GM19395 (cell line): ENCODE data around the gene CLSTN2.

ENCODE experiments used
- ATAC-seq: cut with Tn5 transposase; IDR thresholded peaks from one replicate; pipeline ENCODE4 v1.9.1; 2021; ENCODE audit warnings: mild to moderate bottlenecking, moderate library complexity; ENCODE audit not compliant: unreplicated experiment

CLSTN2 gene

DNA sequence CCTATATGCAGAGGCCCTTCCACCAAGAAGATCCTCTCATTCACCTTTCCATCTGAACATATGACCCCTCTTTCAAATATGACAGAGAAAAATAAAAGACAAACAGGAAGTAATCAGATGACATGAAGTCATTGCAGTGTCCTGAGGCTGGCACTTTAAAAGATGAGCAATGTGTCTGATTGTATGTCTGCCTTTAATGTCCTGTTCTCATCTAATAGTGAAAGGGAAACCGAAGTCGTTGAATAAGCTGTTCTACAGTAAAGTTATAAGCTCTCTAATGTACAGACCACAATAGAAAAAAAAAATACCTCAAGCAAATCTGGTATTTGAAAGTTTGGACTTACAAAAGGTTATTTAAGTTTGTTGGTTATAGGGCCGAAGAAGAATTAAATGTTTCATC lies 243.0 kb downstream of the CLSTN2 start:
- peak; percentile 78 for ATAC-seq

DNA sequence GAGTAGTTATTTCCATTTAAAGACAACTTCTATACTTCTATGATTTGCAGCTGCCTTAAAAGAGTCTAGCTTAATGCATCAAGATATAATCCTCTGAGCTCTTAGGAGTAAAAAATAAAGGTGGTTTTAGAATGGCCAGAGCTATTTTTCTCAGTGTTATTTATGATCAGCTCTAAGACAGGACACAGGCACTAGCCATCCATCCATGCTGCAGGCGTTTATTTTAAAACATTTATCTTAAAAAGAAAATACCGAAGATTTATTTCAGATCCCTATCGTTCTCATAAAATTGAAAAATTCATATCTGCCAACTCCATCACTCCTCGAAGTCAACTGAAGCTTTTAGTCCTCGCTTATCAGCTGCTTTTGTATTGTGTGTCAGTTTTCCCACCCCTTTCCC lies 243.5 kb downstream of the CLSTN2 start:
- no peak for ATAC-seq

DNA sequence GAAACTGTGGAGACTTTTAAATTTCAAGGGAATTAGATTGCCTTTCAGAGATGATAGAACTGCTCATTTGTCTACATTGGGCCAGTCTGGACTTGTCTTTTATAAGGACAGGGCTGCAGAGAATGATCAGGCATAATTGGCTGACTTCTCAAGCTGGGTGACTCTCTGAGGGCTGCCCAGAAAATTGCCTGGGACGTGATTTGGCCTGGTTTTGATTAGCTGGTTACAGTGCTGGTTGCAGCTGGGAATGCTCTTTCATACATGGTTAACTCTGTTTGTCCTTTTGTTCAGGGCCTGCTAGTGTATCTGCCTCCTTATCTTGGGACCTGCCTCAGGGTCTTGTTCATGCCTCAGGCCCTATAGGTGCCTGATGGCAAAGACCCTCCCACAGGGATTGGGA lies 245.6 kb downstream of the CLSTN2 start:
- no peak for ATAC-seq

DNA sequence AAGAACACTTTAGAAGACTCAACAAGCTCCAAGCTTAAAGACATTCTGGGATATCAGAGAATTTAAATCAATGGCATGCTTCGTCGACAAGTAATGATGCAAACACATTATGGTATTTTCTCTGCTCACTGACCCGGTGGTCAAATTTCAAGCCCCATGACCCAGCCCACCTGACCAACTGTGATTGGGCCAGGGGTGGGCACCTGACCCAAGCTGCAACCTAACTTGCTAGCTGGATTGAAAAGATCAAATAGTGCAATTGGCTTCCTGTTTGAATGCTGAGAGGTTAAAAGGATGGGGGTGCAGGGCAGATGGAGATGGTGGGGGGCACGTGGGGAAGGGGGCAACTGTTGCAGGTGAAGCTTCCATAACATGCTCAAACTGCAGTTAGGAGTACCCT lies 250.4 kb downstream of the CLSTN2 start:
- ATAC-seq, result no peak

DNA sequence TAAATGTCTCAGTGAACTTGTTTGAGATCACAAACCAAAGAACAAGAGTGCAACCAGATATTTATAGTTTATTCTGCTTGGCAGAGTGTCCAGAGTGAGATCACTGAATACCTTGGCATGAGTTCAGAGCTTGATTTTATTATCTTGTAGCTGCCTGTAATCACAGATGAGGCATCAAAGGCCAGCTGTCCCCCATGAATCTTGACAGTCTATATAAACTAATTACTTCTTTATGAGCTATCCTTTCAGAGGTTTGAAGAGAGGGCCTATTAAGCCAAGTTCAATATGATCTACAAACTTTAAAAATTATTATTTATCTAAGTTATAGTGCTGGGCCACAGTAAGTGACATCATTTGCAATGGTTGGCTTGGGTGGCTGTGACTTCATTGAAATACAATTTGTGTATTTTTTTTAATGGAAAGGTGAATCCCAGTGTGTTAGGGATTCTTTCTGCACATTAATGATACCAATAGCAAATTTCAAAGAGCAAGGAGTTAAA lies 251.5 kb downstream of the CLSTN2 start:
- ATAC-seq, result no peak

DNA sequence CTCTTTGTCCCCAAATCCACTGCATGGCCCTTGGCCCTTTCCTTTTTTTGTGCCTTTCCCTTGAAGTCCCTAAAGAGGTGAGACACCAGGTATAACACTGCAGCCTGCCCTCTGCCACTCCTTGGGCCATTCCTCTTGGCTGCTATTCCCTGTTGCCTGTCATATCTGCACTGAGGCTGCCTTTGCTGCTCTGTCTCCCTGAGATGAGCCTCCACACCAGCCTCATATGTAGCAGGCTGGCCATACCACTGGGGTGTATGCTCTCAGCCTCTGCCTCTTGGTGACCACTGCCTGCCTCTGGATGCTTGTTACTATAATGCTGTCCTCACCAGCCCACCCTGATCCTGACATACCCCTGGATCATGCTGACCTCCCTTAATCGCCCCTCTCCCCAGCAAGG lies 252.0 kb downstream of the CLSTN2 start:
- ATAC-seq, result no peak

DNA sequence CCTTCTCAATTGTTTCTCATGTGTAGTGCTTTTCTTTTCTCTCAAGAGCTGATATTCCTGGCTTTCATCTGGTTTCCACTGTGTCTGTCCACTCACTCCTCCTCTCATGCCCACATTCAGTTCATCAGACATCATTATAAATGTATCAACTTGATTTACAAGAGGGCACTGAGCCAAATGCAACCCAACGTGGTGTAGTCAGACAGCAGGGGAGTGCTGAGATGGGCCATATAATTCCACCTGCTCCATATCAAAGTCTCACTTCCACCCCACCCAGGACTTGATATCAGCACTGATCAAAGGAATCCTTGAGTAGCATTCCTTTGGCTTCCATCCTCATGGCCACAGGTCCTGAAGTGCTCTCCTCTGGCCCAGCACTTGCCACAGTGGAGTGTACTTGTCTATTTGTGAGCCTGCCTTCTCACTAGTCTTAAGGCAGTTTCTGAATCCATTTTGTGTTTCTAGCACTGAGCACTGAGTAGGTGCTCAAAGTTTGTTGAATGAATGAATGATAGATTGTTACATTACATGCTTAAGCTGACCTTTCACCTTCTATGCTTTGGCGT lies 252.8 kb downstream of the CLSTN2 start:
- no peak for ATAC-seq

DNA sequence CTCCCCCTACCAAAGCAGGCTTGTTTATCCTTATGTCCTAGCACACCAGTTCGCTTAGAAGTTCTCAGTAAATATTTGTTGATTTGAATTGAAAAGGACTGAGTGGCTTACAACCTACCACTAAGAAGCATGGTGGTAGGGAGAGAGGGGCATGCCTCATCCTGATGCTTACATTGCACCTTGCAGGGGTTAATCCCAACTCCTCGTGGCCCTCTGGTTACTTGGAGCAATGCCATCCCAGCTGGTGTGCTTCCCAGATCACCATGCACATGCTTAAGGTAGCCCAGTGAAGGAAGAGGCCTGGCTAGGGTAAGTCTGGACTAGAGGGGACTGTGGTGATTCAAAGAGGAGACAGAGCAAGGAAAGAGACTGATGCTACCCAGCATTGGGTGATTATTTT lies 253.3 kb downstream of the CLSTN2 start:
- ATAC-seq, result no peak

DNA sequence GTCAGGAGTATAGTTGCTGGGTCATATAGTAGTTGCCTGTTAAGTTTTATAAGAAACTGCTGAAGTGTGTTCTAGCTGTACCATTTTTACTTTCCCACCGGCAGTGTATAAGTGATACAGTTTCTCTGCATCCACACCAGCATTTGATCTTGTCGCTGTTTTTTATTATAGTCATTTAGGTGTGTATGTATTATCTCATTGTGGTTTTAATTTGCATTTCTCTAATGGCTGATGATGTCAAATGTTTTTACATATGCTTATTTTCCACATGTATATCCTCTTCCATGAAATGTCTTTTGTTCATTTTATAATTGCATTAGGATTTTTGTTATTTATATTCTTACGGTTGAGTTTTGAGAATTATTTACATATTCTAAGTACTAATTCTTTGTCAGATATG lies 254.3 kb downstream of the CLSTN2 start:
- no peak for ATAC-seq

DNA sequence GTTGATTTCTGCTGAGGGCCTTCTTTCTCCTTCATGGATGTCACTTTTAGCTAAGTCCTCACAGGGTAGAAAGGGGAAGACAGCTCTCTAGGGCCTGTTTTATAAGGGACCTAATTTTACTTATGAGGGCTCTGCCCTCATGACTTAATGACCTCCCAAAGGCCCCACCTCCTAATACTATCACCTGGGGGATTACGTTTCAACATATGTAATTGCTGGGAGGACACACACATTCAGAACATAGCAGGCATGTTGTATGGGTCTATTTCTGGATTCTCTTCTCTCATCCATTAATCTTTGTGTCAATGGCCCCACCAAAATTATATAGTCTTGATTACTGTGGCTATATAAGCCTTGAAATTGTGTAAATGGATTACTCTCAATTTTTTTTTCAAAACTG lies 255.0 kb downstream of the CLSTN2 start:
- no peak for ATAC-seq

DNA sequence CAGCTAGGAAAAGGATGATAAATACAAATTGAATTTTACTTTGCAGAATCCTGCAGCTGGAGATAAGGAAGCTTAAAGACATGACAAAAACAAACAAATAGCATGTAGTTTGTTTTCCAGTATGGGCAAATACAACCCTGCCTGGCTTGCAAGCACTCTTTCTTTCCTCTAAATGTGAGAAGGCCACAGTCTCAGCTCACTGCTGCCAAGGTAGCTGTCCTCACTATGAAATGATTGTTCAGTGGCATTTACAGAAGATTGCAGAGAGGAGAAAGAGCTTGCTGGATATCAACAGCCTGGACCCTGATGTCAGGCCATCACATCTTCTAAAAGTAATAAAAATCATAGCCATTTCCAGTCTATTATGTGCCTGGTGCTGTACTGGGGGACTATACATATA lies 262.0 kb downstream of the CLSTN2 start:
- no peak for ATAC-seq

DNA sequence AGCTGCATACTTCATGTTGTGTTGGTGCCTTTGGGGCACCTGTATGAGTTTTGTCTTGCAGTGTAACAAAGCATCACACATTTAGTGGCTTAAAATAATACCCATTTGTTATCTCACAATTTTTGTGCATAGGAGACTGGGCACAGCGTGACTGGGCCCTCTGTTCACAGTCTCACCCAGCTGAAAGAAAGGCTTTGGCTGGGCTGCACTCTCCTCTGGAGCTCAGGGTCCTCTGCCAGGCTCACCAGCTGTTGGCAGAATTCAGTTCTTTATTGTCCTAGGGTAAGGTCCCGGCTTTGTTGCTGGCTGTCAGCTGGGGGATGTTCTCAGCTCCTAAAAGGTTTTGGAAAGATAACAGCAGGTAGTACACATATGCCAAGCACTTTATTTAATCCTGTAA lies 263.3 kb downstream of the CLSTN2 start:
- no peak for ATAC-seq

DNA sequence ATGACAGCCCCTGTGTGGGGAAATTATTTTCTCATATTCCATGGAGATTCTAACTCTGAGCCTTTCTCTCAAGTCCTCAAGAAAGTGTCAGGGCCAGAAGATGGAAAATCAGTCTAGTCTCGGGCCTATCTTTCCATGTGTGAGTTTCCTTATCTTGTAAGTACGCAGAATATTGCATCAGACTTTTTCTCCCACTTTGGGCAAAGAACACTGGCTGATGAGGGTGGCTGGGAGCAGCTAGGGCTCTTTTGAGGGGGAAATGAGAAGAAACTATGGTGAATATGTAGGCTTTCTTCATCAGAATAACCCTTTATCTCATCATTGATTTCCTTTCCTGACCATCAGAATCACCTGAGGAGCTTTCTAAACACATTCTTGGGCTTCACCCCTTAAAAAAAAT lies 264.0 kb downstream of the CLSTN2 start:
- ATAC-seq, result no peak

DNA sequence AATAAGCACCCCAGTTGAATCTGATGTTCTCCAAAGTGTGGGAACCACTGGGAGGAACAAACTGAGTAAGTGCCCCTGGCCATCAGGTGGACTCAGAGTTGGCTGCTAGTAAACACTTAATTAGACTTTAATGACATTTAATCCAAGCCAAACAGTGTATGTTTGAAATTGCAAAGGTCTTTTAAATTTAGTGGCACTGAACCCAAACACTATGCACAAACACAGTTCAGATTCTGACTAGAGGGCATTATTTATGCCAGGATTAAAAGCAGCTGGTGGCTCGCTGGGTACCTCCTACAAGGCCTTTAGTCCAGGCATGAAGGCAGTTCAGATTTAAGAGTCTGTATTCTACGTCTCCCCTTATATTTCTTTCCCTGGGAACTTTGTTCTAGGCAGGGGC lies 264.8 kb downstream of the CLSTN2 start:
- ATAC-seq, result no peak

DNA sequence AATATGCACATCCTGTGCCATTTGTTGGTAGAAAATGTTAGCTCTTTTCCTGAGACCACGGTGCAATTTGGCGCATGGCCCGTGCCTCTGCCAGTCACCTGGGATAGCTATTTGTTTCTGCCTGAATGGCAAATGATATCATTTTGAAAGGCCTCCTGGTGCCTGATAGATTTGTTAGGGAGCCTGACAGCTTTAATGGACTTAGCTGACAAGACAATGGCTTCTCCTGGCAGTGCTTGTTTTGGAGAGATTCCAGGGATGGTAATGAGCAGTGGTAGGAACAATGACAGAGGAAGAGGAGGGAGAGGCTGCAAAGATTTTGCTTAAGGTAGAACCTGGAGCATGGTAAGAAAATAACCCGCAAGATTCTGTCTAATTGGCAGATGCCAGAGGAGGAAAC lies 268.5 kb downstream of the CLSTN2 start:
- ATAC-seq, result no peak

DNA sequence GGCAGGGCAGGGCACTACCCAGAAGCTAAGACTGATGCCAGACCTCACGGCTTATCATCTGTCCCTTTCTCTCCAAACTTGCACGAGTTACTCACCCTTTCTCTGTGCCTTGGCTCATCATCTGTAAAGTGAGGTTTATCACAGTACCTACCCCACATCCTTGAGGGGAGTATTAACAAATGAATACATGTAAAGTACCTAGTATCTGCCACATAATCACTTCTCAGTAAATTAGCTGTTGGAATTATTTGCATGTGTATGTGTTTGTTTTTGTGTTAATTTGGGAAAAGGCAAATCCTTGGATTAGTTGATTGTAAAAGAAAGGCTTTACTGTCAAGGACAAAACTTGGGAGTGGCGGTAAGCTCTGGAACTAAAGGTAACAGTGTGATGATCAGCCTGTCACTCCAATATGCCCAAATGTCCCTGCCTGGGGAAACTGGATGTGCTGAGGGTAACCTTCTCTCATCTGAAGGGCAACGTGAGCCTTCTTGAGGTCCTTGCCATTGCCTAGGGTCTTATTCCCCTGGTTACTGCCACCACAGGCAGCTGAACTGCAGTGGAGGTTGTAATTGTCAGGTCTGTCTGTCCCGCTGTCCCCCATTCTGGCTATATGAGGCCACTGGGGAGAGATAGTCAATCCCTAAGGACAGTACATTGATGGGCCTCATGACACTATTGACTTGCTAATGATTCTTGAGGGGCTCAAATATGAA lies 269.4 kb downstream of the CLSTN2 start:
- no peak for ATAC-seq

DNA sequence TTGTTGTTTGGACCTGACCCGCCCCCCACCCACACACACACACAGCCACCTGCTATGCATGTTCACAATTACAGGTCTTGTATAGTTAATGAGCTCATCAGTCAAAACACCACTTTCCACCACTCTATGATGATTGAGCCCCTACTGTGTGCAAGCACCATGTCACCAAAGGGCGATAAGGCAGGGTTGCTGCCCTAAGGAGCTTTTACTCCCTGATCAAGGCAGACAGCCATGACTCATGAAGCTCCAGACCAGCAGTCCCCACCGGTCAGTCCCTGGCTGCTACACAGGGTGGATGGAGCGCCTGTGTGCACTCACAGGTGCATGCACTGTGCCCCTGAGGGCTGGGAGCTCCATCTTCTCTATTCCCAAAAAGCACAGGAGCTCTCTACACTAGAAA lies 270.6 kb downstream of the CLSTN2 start:
- ATAC-seq, result no peak

DNA sequence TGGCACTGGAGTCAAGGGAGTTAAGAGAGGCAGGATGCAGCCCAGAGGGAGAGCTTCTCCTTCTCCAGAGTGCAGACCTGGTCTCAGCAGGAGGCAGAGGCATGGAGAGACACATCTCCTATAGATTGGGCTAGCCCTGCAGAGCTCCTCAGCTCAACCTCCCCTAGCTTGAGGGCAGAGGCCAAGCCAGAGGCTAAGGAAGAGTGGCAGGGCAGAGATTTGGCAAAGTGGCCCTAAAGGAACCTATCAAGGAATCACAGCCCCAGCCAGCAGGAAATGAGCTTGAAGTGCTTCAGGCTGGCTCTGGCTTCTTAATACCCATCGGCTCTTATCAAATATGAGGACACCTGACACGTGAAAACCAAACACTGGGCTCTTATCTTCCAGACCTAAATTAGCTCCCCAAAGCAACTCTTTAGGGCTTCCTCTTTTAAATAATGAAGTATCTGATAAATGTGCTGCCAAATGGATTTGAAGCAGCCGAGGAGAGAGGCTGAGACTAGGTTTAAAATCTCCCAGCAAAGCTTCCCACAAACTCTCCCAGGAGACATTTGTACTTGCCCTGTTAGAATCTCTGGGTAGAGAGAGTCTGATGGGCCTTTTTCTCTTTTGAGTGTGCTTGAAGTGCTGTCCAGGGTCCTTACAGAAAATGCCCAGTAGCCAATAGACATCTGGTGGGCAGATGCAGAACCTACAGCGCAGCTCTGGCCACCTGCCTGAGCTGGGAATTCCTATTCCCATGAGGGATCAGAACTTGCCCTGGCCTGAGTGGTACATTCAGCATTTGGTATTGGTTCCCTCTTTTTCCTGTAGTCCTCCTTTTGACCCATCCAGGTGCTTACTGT lies 271.4 kb downstream of the CLSTN2 start:
- no peak for ATAC-seq

DNA sequence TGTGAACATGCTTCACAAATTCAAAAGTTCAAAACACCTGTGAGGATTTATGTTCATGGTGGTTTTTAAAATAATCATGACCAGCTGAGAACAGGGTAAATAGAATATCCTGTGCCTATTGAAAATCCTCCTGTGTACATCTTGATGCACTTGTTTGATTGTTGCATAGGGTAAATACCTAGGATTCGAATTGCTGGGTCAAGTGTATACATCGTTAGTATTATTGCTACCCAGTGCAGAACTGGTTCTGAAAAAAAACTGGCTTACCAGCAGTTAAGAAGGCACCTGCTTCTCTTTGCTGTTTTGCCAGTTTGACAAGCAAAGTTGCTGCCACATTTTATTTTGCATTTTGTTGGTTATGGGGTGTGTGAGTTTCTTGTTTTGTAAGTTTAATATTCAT lies 272.6 kb downstream of the CLSTN2 start:
- ATAC-seq, result no peak

DNA sequence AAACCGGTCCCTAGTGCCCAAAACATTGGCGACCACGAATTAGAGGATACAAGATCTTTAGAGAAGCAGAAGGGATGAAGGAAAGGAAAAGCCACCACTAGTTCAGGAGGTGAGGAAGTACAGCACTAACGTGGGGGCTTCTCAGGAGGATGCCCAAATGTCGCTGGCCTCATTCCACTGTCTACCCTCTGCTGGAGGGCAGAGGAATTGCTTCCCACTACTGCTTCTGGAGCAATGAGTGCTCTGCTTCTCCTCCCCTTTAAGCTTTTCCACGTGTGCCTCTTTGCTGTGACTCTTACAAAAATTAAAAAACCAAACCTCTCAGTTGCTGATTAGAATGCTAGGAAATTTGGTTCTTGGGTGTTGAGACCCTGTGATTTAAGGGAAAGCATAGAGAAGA lies 281.3 kb downstream of the CLSTN2 start:
- ATAC-seq, result peak; percentile 71

DNA sequence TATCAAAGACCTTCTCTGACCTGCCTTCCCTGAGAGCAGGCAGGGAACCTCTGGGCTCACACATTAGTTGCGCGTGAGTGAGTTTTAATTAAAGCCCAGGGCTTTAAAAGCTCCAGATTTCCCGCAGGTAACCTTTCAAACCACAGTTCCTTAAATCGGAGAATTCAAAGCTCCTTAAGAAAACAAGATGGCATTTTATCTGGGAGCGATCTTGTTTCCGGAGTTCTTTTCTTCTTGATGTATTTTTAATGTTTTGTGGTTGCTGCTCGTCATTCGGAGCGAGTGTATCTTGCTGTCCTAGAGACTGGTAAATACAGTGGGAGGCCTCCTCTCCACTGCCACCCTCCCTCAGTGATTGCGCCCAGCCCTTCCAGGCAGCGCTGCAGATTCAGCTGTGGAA lies 284.3 kb downstream of the CLSTN2 start:
- ATAC-seq, result no peak

DNA sequence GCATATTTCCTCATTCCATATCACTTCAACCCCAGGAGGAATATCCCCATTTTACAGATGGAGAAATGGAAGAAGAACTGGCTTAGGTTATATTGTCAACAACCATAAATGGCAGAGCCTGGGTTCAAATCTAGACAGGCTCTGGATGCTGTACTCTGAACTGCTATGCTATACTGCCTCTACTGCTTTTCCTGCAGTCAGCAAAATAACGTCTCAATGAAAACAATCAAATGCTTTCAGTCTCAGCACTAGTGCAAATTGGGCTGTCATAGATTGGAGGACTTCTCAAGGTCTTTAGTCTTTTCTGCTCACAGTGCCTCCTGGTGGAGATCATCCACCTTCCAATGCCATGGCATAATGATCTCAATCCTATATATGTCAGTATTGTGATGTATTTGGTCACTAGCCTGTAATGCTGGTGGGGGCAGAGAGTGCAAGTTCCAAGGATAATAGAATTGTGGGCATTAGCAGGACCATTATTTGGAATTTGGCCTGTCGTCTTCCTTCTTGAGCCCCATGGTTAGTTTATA lies 285.0 kb downstream of the CLSTN2 start:
- no peak for ATAC-seq
